HL-60/S4 treated with retinoic acid at 250 ng/mL for 4 days and 3 days (cell line): ENCODE results near the gene BPIFB1.

ENCODE experiments used
- in situ Hi-C: fragments of 300-500 bp; cut with MboI; formaldehyde crosslinking; loops from 2 replicates; pipeline ENCODE4 v1.7.0; 2022; ENCODE audit warnings: low sequenced_read_pairs

Gene BPIFB1, protein sequence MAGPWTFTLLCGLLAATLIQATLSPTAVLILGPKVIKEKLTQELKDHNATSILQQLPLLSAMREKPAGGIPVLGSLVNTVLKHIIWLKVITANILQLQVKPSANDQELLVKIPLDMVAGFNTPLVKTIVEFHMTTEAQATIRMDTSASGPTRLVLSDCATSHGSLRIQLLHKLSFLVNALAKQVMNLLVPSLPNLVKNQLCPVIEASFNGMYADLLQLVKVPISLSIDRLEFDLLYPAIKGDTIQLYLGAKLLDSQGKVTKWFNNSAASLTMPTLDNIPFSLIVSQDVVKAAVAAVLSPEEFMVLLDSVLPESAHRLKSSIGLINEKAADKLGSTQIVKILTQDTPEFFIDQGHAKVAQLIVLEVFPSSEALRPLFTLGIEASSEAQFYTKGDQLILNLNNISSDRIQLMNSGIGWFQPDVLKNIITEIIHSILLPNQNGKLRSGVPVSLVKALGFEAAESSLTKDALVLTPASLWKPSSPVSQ

DNA sequence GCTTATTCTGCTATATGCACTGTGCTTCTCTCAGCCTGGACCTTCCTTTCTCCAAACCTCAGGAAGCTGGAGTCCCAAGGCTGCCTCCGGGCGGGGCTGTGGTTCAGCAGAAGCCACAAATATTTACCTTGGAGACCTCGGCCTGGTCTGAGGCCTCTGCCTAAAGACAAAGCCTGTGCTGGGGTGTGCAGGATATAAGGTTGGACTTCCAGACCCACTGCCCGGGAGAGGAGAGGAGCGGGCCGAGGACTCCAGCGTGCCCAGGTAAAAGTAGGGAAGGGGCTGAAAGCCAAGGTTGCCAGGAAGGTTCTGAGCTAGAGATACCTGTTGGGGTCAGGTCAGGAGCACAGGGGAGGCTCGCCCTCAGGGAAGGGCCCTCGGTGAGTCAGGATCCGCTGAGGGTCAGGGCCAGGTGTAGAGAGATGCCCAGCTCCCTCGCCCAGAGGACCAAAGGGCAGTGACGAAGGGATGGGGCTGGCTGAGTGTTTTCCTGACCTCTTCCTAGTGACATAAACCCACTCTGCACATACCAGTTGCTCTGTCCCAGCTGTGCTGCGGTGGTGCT, at the start of gene BPIFB1:
BPIFB1 (plus strand) TSS at position 224 of the 565 bp plus-strand sequence. CDS start 2,860 bp downstream, outside the sequence.
- in situ Hi-C loops, result loop anchor here (25.0 kb wide), 1 partner anchor 371 kb away; no protein-coding TSS in a partner anchor

DNA sequence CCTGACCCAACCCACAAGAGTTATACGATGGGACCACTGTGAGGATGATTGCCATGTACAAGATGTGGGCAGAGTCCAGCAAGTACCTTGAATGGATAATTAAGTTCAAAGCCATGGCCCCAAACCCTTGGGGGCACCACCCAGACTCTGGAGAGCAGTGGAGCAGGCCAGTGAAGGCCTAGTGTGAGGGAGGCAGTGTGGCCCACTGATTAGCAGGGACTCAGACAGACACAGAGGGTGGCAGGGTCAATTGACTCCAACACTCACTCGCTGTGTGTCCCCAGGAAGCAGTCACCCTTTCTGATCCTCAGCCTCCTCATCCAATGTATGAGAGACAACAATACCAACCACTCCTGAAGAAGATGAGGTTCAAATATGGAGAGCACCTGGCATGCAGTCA, 49.0 kb upstream of the BPIFB1 start:
- in situ Hi-C loops, result loop anchor here (25.0 kb wide), 1 partner anchor 97 kb away; no protein-coding TSS in a partner anchor

DNA sequence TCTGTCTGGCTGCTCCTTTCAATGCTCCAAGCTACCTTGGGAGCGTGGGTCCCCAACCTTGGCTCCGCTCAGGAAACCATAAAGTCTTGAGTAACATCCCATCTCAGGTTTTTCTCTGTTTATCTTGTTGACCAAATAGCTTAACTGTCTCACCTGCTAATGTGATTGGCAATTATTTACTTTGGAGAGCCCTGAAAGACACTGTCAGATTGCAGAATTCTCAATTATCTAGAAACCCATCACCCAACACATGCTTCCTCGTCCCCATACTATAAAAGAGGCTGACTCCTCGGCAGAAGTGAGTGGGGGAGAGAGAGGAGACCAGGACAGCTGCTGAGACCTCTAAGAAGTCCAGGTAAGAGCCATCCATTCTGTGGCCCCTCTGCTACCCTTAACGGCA, 47.3 kb upstream of the BPIFB1 start, which contains the start of gene BPIFA1:
BPIFA1 (plus strand) TSS at position 301 of the 400 bp plus-strand sequence. CDS start 1,716 bp downstream, outside the sequence.
- in situ Hi-C loops, result loop anchor here (25.0 kb wide), 1 partner anchor 98 kb away; no protein-coding TSS in a partner anchor

DNA sequence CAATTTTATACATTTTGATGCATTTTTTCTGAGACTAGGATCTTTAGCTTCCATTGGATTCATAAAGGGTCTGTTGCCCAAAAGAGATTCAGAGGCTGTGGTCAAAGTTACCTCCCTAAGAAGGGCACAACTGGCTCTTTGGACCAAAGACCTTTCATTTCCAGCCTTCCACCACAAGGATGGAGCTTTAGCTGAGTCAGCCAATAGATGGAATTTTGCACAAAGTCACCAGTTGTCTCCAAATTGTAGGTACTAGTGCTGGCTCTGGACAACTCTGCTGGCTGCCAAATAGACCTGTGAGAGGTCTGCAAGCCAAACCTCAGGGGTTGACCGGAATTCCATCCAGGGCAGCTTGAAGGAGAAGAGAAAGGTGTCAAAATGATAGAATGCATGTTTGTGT, 46.7 kb upstream of the BPIFB1 start:
- in situ Hi-C loops, result loop anchor here (25.0 kb wide), 1 partner anchor 99 kb away; no protein-coding TSS in a partner anchor

DNA sequence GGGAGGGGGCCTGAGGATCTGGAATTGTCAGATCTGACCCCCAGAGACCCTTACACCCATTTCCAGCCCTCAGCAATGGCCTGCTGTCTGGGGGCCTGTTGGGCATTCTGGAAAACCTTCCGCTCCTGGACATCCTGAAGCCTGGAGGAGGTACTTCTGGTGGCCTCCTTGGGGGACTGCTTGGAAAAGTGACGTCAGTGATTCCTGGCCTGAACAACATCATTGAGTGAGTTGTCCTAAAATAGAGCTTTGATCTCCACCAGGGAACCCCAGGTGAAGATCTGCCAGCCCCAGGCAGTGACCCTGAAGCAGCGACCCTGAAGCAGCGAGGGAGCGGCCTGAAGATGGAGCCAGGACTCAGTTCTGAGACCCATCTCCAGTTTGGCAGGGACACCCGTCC, 45.0 kb upstream of the BPIFB1 start:
- in situ Hi-C loops, result loop anchor here (25.0 kb wide), 1 partner anchor 101 kb away; no protein-coding TSS in a partner anchor

DNA sequence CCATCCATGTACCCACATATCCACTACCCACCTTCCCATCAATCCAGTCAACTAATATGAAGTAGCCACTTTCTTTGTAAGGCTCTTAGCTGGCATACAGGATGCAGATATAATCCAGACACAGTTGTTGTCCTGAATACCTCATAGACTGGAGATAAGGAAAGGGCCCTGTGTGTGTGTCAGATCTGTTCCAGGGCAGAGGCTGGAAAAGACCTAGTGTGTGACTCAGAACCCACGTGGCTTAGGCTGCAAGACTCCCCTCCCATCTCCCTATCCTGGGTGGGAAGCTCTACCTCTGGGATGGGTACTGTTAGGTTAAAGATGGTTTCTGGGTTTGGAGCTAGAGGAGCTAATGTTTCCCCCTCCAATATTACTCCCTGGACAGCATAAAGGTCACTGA, 43.6 kb upstream of the BPIFB1 start:
- in situ Hi-C loops, result loop anchor here (25.0 kb wide), 1 partner anchor 102 kb away; no protein-coding TSS in a partner anchor

DNA sequence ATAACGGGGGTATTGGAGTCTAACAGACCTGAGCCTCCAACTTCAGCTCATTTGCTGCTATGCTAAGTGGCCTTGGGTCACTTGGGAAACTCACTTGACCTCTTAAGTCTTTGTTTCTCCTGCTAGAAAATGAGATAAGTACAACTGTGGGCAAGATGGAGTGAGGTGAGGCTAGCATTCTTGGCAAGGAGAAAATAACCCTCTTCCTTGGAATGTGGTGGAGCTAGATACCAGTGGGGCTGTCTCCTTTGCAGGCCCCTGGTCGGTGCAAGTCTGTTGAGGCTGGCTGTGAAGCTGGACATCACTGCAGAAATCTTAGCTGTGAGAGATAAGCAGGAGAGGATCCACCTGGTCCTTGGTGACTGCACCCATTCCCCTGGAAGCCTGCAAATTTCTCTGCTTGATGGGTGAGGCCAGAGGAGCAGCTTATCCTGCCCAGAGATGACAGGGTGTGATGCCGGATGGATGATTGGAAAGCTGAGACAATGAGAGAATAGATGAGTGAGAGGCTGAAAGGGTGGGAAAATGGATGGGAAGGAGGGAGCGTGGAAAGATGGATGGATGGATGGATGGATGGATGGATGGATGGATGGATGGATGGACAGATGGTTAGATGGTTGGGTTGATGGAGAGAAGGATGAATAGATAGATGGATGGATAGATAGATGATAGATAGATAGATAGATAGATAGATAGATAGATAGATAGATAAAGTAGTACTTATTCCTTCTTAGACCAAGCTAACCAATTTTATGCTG, 42.9 kb upstream of the BPIFB1 start:
- in situ Hi-C loops, result loop anchor here (25.0 kb wide), 1 partner anchor 103 kb away; no protein-coding TSS in a partner anchor

DNA sequence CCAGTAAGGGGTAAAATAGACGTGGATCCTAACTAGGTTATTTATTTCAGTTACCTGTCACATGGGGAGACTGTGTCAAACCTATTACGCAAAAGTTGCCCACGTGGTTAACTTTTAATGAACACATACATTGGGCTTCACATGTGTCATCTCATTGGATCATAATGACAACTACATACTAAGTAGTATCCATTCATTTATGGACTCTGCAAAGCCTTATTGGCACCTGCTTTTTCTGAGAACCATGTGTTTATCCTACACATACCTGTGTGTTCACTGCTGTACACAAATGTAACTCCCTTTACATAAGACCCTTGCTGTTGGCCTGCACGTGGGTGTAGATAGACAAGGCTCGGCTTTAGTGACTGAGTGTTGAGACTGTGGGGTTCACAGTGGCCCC, 42.1 kb upstream of the BPIFB1 start:
- in situ Hi-C loops, result loop anchor here (25.0 kb wide), 1 partner anchor 104 kb away; no protein-coding TSS in a partner anchor

DNA sequence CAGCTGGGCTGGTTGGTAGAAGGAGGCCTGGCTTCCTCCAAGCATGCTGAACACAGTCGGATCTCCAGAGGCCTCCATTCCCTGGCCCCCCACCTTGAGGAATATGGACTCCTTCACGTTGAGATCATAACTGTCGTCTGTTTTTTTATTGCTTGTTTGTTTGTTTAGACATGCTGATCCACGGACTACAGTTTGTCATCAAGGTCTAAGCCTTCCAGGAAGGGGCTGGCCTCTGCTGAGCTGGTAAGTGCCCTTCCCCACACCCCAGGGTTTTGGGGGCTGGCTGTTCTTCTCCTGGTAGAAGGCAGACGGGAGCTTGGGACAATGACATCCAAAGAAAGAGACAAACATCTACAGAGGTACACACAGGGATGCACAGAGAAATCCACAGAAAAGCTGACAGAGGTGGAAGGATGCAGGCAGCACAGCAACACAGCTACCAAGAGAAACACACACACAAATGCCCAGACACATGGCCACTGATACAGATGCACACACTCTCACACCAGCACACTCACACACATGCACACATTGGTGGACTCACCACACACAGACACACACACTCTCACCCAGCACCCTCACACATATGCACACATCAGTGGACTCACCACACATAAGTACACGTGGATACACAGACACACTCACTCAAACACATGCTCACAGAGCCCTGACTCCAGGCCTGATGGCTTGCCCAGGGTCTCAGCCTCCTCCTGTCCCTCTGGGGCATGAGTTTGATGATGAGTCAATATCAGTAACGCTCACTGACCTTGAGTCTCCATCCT, 40.5 kb upstream of the BPIFB1 start:
- in situ Hi-C loops, result loop anchor here (25.0 kb wide), 1 partner anchor 105 kb away; no protein-coding TSS in a partner anchor

DNA sequence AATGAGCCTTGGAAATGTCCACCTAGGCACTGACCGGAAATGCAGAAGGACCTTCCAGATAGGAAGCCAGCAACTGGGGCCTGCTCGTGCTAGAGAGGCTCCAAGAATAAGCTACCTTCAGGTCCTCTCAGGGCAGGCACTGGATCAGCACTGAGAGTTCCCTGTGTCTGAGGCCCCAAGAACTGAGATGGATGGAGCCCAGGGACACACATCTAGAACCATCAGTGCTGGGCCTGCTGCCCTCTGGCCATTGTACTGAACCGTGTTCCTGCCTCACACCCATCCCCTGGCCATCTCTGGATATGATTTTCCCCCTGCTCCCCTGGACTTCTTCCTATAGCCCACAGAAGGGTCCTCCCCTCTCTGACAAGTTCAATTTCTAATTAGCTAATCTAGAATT, 36.9 kb upstream of the BPIFB1 start:
- in situ Hi-C loops, result loop anchor here (25.0 kb wide), 1 partner anchor 109 kb away; no protein-coding TSS in a partner anchor

DNA sequence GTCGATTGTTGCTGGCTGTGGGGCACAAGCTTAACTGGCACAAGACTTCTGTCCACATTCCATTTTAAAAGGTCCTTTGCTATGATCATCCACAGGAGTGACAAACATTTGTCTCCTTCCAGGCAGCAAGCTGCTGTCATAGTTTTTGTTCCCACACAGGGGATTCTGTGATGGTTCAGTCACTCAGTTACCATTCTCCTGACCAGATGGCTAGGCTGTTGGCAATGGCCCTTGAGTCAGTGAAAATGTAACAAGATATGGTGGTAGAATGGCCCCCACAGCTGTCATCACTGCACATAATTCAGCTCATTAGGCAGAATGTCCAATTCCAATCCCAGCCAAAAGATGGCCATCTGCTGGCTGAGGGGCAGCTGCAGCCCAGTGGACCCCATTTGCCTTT, 33.6 kb upstream of the BPIFB1 start:
- in situ Hi-C loops, result loop anchor here (25.0 kb wide), 1 partner anchor 112 kb away; no protein-coding TSS in a partner anchor

DNA sequence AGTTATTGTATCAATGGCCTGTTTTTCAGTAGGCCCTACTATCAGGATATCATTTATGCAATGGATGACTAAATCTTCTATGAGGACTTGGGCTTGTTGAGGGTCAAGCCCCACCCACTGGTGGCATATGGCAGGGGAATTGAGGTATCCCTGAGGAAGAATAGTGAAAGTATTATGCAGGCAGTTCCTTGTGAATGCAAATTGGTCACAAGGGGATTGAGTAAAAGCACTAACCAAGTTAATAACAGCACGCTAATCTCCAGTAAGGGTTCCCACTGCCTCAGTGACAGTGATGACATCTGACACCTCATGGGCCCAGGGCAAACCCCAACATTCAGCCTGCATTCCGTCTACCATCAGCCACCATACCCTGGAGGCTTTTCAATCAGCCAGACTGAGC, 32.3 kb upstream of the BPIFB1 start:
- in situ Hi-C loops, result no loop called here

DNA sequence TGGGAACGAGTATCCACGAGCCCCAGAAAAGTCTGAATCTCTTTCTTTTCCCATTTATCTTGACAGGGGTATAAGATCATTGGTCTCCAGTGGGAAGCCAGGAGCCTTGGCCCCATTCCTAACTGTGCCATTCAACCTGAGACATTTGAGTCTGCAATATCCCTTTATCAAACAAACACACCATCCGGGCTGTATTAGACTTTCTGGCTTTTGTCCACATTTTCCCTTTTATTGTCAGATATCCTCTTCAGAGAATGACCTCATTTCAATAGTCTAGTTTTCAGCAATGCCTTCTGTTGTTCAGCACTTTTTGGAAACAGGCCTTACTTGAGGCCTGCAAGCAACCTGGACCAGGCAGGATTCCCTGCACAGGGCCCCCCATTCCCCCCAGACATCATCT, 31.5 kb upstream of the BPIFB1 start:
- in situ Hi-C loops, result no loop called here

DNA sequence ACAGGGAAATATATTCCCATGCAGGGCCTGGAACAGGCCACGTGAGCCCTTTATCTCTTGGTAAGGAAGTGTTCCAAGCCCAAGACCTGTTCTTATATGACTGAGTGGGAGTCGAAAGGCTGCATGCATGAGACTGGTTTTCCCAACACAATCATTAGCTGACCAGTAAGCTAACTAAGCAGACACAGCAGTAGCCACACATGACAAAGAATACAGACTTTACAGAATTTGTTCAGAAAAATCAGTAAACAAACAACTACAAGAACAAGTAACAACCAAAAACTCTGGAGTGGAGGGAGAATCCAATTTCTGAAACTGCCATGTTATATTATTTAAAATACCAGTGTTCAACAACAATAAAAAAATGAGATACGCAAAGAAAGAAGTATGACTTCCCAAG, 30.6 kb upstream of the BPIFB1 start:
- in situ Hi-C loops, result no loop called here

DNA sequence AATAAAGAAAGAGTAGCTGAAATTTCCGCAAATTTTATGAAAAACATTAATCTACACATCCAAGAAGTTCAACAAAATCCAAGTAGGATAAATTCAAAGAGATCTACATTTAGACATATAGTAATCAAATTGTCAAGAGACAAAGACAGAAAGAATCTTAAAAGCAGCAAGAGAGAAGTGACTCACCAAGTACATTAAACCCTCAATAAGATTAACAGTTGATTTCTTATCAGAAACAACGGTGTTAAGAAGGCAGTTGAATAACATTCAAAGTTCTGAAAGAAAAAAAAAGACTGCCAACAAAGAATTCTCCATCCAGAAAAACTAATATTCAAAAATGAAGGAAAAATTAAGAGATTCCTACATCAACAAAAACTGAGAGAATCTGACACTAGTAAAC, 28.0 kb upstream of the BPIFB1 start:
- in situ Hi-C loops, result no loop called here

DNA sequence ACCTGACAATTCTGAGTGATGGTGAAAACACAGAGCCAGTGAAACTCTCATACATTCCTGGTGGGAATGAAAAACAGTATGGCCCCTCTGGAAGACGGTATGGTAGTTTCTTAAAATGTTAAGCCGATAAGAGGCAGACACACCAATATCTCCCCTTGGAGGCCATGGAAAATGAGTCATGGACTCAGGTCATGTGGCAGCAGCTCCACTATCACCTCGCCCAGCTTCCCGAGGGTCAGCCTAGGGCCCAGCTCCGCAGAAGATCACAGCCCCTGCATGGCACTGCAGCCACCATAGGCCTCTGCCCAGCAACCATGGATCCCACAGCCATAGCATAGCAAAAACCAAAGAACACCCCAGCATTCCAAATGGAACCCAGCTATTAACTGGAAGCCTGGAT, 25.8 kb upstream of the BPIFB1 start:
- in situ Hi-C loops, result no loop called here

DNA sequence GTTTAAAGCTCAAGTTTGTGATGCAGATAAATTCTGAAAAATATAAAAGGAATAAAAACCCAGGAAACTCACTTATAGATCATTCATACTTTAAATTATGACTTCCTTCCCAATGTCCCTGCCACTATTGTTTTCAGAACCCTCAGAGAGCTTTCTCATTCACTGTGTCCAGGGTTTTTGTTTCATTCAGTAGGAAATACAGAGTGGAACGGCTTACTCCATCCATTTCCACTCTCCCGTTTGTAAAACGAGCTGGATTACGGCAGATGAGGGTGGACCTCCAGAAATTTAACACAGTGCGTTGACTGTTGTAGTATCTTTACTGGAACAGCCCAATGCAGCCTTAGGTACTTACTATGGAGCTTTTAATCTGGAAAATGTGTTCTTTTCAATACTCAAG, 23.6 kb upstream of the BPIFB1 start:
- in situ Hi-C loops, result no loop called here

DNA sequence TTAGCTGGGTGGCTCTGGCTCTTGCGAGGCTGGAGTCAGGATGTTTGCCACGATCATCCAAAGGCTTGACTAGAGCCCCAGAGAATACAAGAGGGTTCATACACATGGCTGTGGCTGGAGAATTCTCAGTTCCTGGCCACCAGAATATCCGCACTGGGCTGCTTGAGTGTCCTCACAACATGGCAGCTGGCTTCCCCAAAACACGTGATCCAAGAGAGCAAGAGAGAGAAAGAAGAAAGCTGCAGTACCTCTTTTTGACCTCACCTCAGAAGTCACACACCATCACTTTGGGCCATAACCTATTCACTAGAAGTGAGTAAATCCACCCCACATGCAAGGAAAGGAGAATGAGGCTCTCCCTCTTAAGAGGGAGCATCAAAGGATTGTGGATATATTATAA, 21.5 kb upstream of the BPIFB1 start:
- in situ Hi-C loops, result no loop called here

DNA sequence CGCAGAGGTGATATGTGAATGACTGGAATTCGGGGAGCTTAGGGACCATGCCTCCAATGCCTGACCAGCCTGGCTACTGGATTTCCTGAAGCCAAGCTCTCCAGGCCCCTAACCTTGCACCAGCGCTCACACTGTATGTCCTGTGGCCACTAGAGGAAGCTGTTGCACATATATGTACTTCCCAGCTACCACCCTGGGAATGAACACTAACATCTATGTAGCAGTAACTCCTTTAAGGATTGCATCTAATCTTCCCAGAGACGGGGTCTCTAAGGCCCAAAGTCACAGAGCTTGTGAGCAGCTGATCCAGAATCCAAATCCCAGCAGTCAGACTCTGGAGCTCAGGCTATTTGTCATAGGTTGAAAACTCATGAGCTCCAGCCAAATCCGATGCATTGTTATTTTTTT, 20.4 kb upstream of the BPIFB1 start:
- in situ Hi-C loops, result no loop called here

DNA sequence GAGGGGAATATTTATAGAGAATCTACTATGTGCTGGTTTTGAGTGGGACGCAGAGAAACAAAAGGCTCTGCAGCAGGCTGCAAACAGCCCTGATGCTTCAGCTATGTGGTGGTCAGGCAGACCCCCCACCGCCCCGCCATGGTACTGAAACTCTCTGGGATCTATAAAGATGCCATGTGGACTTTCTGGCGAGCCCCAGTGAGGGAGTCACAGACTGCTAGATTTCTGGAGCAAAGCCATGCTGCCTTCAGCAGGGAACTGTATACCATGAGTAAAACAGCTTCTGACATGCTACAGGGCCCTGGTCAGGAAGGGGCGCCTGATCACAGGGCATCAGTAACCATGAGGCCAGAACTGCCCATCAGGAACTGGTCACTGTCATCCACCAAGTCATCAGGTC, 19.2 kb upstream of the BPIFB1 start:
- in situ Hi-C loops, result no loop called here
